Measurements from ENCODE around the gene ANKH.

Gene ANKH

DNA sequence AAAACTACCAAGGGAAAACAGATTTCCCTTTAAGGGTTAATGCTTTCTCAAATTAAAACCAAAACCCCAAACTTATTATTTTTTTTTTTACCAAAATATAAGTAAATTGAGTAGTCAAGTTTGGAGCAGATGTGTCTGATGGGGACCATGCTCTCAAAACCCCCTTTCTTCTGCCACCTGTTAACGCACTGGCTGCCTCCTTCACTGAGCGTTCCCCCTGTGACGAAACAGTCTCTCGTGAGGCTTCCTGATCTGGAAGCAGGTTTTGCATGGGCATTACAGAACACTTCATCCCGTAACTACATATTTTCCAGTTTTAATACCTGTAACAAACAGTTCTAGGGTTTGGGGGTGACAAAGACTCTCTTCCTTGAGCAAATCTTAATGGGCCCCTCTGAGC is 59.4 kb downstream of the ANKH start:
- H3K4me1 ChIP-seq: no peaks in the 10 kb centered on the region
- H3K4me3 ChIP-seq (ENCODE audit: low read depth, low read length): no peak overlapping the region
- no peaks in the 10 kb centered on the region for H3K27me3 ChIP-seq
- no peaks in the 10 kb centered on the region for H3K9me3 ChIP-seq
- DNase-seq: no peak
- TF ChIP-seq, protein P1, sequence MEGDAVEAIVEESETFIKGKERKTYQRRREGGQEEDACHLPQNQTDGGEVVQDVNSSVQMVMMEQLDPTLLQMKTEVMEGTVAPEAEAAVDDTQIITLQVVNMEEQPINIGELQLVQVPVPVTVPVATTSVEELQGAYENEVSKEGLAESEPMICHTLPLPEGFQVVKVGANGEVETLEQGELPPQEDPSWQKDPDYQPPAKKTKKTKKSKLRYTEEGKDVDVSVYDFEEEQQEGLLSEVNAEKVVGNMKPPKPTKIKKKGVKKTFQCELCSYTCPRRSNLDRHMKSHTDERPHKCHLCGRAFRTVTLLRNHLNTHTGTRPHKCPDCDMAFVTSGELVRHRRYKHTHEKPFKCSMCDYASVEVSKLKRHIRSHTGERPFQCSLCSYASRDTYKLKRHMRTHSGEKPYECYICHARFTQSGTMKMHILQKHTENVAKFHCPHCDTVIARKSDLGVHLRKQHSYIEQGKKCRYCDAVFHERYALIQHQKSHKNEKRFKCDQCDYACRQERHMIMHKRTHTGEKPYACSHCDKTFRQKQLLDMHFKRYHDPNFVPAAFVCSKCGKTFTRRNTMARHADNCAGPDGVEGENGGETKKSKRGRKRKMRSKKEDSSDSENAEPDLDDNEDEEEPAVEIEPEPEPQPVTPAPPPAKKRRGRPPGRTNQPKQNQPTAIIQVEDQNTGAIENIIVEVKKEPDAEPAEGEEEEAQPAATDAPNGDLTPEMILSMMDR (IDR thresholded peaks at IDR 0.05; ENCODE audit: low read depth, low read length): no peak
- H3K36me3 ChIP-seq: no peaks in the 10 kb centered on the region; the same call in 1 of the 2 replicates

DNA sequence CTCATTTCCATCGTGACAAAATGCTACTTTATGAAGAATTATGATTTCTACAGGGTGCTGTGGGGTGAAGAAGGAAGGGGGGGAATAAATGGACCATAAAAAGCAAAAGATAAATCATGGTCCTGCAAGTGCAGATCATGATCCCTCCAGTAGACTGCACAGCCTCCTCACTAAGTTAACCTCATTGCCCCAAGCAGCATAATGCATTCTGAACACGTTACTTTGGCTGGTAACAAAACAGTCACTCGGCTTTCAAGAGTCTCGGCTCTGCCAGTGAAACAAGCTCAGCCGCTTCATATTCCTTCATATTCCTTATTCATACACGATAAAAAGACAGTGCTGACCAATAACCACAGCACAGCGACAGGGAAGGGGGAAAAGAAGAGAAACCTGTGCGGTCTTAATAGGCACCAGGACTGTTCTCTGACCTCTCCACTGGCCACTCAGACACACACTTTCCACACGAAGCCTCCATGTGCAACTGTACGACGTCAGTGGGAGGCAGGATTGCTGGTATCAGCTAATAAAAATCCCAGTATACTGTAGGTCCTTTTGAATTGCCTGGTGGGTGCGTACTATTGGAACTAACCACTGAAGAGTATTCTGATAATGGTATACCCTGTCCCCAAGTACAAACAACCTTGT is 60.5 kb downstream of the ANKH start:
- Histone ChIP-seq H3K36me3 (no peaks in the 10 kb centered on the region; the same call in 1 of the 2 replicates), H3K27me3 (no peaks in the 10 kb centered on the region), H3K9me3 (no peaks in the 10 kb centered on the region), H3K4me3 (ENCODE audit: low read depth, low read length) (no peak overlapping the region), H3K4me1 (no peaks in the 10 kb centered on the region)
- DNase-seq: no peak
- TF ChIP-seq, protein P1 (IDR thresholded peaks at IDR 0.05; ENCODE audit: low read depth, low read length): no peak

DNA sequence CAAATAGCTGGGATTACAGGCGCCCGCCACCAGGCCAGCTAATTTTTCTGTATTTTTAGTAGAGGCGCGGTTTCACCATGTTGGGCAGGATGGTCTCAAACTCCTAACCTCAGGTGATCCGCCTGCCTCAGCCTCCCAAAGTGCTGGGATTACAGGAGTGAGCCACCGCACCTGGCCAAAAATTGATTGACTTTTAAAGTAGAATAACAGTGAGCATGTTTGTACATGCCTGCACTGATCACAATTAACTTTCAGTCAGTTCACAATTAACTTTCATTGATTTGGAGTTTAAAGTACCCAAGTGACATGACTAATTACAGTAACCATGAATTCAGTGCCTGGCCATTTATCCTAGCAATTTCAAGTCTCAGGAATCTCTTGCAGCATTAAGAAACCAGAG is 61.3 kb downstream of the ANKH start:
- no peak for DNase-seq
- H3K4me3 ChIP-seq (ENCODE audit: low read depth, low read length): no peak overlapping the region
- TF ChIP-seq, protein P1 (IDR thresholded peaks at IDR 0.05; ENCODE audit: low read depth, low read length): no peak
- H3K36me3 ChIP-seq: no peaks in the 10 kb centered on the region; the same call in 1 of the 2 replicates
- H3K4me1 ChIP-seq: no peaks in the 10 kb centered on the region
- H3K9me3 ChIP-seq: no peaks in the 10 kb centered on the region
- H3K27me3 ChIP-seq: no peaks in the 10 kb centered on the region

DNA sequence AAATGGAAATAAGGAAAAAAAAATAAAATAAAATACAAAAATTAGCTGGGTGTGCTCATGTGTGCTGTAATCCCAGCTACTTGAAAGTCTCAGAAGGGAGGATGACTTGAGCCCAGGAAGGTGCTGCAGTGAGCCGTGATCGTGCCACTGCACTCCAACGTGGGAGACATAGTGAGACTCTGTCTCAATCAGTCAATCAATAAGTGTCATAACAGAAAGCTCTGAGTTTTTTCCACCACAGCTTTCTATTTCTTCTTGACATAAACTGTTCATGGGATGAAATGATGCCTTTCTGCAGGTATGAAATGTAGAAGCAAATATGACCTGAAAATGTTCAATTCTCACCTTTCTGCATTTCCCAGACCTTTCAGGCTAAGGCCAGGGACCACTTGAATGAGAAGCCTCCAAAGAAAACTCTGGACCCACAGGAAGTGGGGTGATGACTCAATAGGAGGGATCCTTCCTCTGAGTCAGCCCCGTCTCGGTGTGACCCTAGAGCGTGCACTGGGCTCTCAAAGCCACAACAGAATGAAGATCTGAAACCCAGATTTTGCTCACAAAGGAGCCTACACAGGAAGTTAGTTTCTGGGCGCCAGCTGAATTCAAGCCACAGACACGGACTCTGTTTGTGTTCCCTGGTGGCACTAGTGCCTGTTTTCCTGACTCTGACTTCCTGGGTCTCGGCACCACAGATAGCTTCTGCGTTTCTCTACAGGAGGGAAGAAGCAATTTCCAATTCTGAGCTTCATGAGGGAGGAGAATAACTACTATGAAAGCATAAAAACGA is 62.0 kb downstream of the ANKH start:
- H3K9me3 ChIP-seq: no peaks in the 10 kb centered on the region
- H3K4me1 ChIP-seq: no peaks in the 10 kb centered on the region
- no peak for DNase-seq
- no peaks in the 10 kb centered on the region for H3K27me3 ChIP-seq
- TF ChIP-seq, protein P1 (IDR thresholded peaks at IDR 0.05; ENCODE audit: low read depth, low read length): no peak
- no peaks in the 10 kb centered on the region; the same call in 1 of the 2 replicates for H3K36me3 ChIP-seq
- H3K4me3 ChIP-seq (ENCODE audit: low read depth, low read length): no peak overlapping the region

DNA sequence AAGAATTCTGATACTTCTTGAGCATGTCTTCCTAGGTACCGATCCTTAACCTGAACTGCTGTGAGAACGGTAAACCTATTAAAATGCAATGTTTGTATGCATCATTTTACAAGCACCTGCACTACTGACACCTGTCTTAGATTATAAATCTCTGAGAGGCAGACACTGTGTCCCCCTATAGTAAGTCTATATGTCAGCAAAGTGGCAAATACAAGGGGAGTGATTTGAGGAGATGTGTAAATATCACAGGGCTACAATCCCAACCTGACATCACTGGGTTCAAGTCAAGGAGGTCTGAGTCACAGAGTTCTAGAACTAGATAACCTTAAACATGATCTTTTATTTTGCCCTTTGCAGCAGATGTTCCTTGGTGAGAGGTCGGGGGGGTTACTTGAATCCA is 64.1 kb downstream of the ANKH start:
- H3K27me3 ChIP-seq: no peaks in the 10 kb centered on the region
- DNase-seq: no peak
- H3K4me1 ChIP-seq: no peaks in the 10 kb centered on the region
- H3K36me3 ChIP-seq: no peaks in the 10 kb centered on the region
- TF ChIP-seq, protein P1 (IDR thresholded peaks at IDR 0.05; ENCODE audit: low read depth, low read length): no peak
- no peaks in the 10 kb centered on the region for H3K9me3 ChIP-seq
- no peak overlapping the region for H3K4me3 ChIP-seq (ENCODE audit: low read depth, low read length)

DNA sequence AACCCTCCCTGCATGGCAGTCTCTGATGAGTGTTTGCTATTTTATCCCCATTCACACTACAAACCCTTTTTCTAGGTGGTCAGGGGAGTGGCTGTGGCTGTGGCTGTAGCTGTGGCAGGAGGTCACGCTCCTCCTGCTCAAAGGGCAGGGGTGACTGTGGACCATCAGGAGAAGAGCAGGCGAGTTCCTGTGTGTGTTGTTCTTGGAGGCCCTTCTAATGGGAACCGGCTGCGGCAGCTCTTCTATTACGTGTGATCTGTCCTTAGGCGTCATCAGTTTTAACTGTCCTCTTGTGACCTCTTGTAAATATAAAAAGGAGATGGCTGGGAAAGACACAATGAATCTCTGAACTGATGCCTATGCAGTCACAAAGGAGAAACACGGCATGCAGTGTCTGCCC is 65.1 kb downstream of the ANKH start:
- no peak for DNase-seq
- H3K36me3 ChIP-seq: no peaks in the 10 kb centered on the region
- no peaks in the 10 kb centered on the region for H3K9me3 ChIP-seq
- H3K27me3 ChIP-seq: no peaks in the 10 kb centered on the region
- TF ChIP-seq, protein P1 (IDR thresholded peaks at IDR 0.05; ENCODE audit: low read depth, low read length): no peak
- H3K4me3 ChIP-seq (ENCODE audit: low read depth, low read length): no peak overlapping the region
- no peaks in the 10 kb centered on the region for H3K4me1 ChIP-seq
